ENCODE data around the gene SUCLG2. TPM values are rescaled to one million over a fixed set of nuclear protein-coding genes. Genes with fewer than 3 reads are reported as not detected.

The SUCLG2 gene, protein sequence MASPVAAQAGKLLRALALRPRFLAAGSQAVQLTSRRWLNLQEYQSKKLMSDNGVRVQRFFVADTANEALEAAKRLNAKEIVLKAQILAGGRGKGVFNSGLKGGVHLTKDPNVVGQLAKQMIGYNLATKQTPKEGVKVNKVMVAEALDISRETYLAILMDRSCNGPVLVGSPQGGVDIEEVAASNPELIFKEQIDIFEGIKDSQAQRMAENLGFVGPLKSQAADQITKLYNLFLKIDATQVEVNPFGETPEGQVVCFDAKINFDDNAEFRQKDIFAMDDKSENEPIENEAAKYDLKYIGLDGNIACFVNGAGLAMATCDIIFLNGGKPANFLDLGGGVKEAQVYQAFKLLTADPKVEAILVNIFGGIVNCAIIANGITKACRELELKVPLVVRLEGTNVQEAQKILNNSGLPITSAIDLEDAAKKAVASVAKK
- total RNA-seq (2014; rRNA removed; shearing (Covaris generic)) (47.3 and 49.9 TPM in 2 replicates), polyA plus RNA-seq (2016; fragmentation: Nextera tagmentation; extraction: Ambion mirVana) (49.9 and 53.1 TPM in 2 replicates)

DNA sequence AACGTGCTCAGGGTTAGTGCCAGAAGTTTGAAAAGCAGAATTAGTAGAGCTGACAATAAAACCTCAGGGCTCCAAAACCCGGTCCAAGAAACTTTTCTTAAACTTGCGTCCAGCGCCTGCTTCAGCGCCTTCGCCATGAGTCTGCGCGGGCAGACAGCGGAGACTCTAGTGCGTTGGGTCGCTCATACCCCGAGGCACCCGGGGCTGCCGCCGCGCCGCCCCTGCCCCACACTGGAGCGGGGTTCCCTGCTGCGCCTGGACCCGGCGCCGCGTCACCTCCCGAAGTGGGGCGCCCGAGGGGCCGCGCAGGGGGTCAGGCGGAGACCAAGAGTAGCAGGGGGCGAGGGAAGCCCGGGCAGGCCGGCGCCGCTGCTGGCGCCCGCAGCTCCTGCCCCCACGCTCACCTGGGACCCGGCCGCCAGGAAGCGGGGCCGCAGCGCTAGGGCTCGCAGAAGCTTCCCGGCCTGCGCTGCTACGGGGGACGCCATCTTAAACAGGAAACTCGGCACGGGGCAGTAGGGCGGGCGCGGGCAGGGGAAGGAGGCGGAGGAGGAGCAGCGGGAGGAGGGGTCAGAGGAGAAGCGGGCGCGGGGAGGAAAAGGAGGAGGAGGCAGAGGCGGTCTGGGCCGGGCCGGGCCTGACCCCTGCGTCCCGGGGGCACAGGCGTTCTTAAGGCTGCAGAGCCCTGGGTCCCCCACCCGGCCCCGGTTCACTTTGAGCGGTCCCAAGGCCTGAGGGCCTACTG, at the start of gene SUCLG2:
TSS of gene SUCLG2 (minus strand) at position 514 of the 745 bp plus-strand sequence. CDS start at position 488, 26 bp downstream.
- in situ Hi-C loops (cut with MboI): no loop called here
- Histone ChIP-seq H3K4me1 (ENCODE audit: insufficient read depth) (peaks cover 12% of the 10 kb centered on the region), H3K27ac (peak within 1 kb of the TSS; percentile 91), H3K79me2 (ENCODE audit: insufficient read depth) (peaks cover 47% of the 10 kb centered on the region), H3K4me2 (ENCODE audit: unreplicated experiment) (peak within 1 kb of the TSS; percentile 92), H3K9ac (peak within 1 kb of the TSS; percentile 95), H3K9me2 (ENCODE audit: insufficient read depth) (no peaks in the 10 kb centered on the region), H2AFZ (peak within 1 kb of the TSS; percentile 99), H3F3A (ENCODE audit: insufficient read depth) (peaks cover 10% of the 10 kb centered on the region), H3K9me3 (ENCODE audit: low read depth) (no peaks in the 10 kb centered on the region), H3K4me3 (peak within 1 kb of the TSS; percentile 94), H4K20me1 (ENCODE audit: insufficient read depth) (no peaks in the 10 kb centered on the region), H3K36me3 (ENCODE audit: low read depth) (no peaks in the 10 kb centered on the region), H3K27me3 (replicated peaks; ENCODE audit: insufficient read depth) (no peaks in the 10 kb centered on the region)
- no peak for TF ChIP-seq EZH2phosphoT487 (IDR thresholded peaks at IDR 0.05; ENCODE audit: insufficient read depth, low read depth)
- no peak for TF ChIP-seq EZH2 (IDR thresholded peaks at IDR 0.05; ENCODE audit: insufficient read depth, poor library complexity, severe bottlenecking)
- DNase-seq: peak; percentile 95
- WGBS, 2 experiments (ENCODE audit: low coverage in 1 of 2, low lambda C conversion rate in 2 of 2, missing lambda C conversion rate in 2 of 2): 0 to 1% methylated on average over 20 to 64 of the region's 66 CpGs

DNA sequence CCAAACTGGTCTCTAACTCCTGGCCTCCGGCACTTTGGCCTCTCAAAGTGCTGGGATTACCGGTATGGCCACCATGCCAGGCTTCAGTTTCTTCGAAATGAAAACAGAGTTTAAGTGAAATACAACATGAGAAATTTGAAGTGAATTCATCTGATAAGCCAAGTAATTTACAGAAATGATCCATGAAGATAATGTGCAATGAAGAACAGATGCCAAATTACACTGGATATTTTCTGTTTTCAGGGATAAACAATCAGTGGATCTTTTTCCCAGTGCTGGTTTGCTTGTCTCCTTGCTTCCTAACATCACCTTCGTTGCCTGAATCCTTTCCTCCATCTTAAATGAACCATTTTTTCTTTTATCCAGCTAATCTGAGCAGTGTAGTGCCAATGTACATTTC, 46.2 kb upstream of the SUCLG2 start:
- in situ Hi-C loops (cut with MboI): no loop called here
- Histone ChIP-seq H3K9me2 (ENCODE audit: insufficient read depth) (no peaks in the 10 kb centered on the region), H3K9ac (no peak overlapping the region), H3K79me2 (ENCODE audit: insufficient read depth) (no peaks in the 10 kb centered on the region), H3K36me3 (ENCODE audit: low read depth) (no peaks in the 10 kb centered on the region), H3K9me3 (ENCODE audit: low read depth) (no peaks in the 10 kb centered on the region), H3K4me3 (no peak overlapping the region), H3K4me2 (ENCODE audit: unreplicated experiment) (no peak overlapping the region), H3K4me1 (ENCODE audit: insufficient read depth) (no peaks in the 10 kb centered on the region), H3K27me3 (replicated peaks; ENCODE audit: insufficient read depth) (no peaks in the 10 kb centered on the region), H3K27ac (no peak overlapping the region), H3F3A (ENCODE audit: insufficient read depth) (no peaks in the 10 kb centered on the region), H4K20me1 (ENCODE audit: insufficient read depth) (no peaks in the 10 kb centered on the region), H2AFZ (no peak overlapping the region)
- no peak for DNase-seq
- TF ChIP-seq EZH2 (IDR thresholded peaks at IDR 0.05; ENCODE audit: insufficient read depth, poor library complexity, severe bottlenecking): no peak
- no peak for TF ChIP-seq EZH2phosphoT487 (IDR thresholded peaks at IDR 0.05; ENCODE audit: insufficient read depth, low read depth)
- WGBS, 2 experiments (ENCODE audit: low coverage in 1 of 2, low lambda C conversion rate in 2 of 2, missing lambda C conversion rate in 2 of 2): 84 to 86% methylated on average over 4 of the region's 4 CpGs

DNA sequence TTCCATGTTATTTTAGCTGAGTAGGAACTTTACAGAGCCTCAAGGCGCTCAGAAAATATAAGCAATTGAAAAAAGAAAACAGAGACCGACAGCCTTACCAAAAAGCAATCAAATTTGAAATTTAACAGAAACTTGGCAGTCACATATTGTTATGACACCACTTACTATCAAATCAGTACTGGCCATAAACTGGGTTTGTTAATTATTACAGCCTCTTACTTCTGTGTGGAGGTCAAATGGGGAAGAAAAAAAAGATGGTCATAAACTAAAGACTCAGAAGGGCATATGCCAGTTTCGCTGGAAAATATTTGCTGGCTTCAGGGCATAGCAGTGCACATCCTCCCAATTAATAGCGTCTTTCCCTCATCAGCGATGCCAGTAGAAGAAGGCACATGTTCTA, 45.5 kb upstream of the SUCLG2 start:
- no peaks in the 10 kb centered on the region for H3K9me2 ChIP-seq (ENCODE audit: insufficient read depth)
- no peaks in the 10 kb centered on the region for H3K27me3 ChIP-seq (replicated peaks; ENCODE audit: insufficient read depth)
- H3F3A ChIP-seq (ENCODE audit: insufficient read depth): no peaks in the 10 kb centered on the region
- no peaks in the 10 kb centered on the region for H3K36me3 ChIP-seq (ENCODE audit: low read depth)
- H2AFZ ChIP-seq: no peak overlapping the region
- no peaks in the 10 kb centered on the region for H3K79me2 ChIP-seq (ENCODE audit: insufficient read depth)
- in situ Hi-C loops (cut with MboI): no loop called here
- H3K4me3 ChIP-seq: no peak overlapping the region
- 92 to 97% methylated on average over 5 of the region's 5 CpGs for WGBS, 2 experiments (ENCODE audit: low coverage in 1 of 2, low lambda C conversion rate in 2 of 2, missing lambda C conversion rate in 2 of 2)
- no peak overlapping the region for H3K9ac ChIP-seq
- no peak overlapping the region for H3K27ac ChIP-seq
- TF ChIP-seq EZH2phosphoT487 (IDR thresholded peaks at IDR 0.05; ENCODE audit: insufficient read depth, low read depth): no peak
- no peak for TF ChIP-seq EZH2 (IDR thresholded peaks at IDR 0.05; ENCODE audit: insufficient read depth, poor library complexity, severe bottlenecking)
- H3K4me2 ChIP-seq (ENCODE audit: unreplicated experiment): no peak overlapping the region
- no peaks in the 10 kb centered on the region for H3K9me3 ChIP-seq (ENCODE audit: low read depth)
- DNase-seq: no peak
- no peaks in the 10 kb centered on the region for H3K4me1 ChIP-seq (ENCODE audit: insufficient read depth)
- H4K20me1 ChIP-seq (ENCODE audit: insufficient read depth): no peaks in the 10 kb centered on the region

DNA sequence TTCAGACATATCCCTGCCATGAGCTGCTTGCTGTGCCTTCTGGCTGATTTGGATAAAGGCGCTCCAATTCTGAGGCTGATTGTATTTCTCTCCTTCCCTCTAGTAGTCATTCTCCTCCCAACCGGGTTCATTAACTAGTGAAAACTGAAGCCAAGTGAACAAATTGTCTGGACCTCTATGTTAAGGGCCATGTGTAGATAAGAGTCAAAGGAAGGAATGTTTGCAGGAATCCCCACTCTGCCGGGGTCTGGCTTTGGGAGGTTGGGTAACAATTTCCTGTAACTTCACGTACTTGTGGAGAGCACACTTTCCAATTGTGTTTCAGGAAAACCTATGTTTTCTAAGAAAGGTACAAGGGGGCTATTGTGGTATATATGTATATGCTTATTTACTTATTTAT, 38.2 kb upstream of the SUCLG2 start:
- Histone ChIP-seq H3K9me2 (ENCODE audit: insufficient read depth) (no peaks in the 10 kb centered on the region), H3F3A (ENCODE audit: insufficient read depth) (no peaks in the 10 kb centered on the region), H2AFZ (no peak overlapping the region), H3K27ac (no peak overlapping the region), H3K9ac (no peak overlapping the region), H3K36me3 (ENCODE audit: low read depth) (no peaks in the 10 kb centered on the region), H3K4me3 (no peak overlapping the region), H3K9me3 (ENCODE audit: low read depth) (no peaks in the 10 kb centered on the region), H3K27me3 (replicated peaks; ENCODE audit: insufficient read depth) (no peaks in the 10 kb centered on the region), H3K4me2 (ENCODE audit: unreplicated experiment) (no peak overlapping the region), H3K79me2 (ENCODE audit: insufficient read depth) (no peaks in the 10 kb centered on the region), H3K4me1 (ENCODE audit: insufficient read depth) (no peaks in the 10 kb centered on the region), H4K20me1 (ENCODE audit: insufficient read depth) (no peaks in the 10 kb centered on the region)
- WGBS, 2 experiments (ENCODE audit: low coverage in 1 of 2, low lambda C conversion rate in 2 of 2, missing lambda C conversion rate in 2 of 2): 47 to 54% methylated on average over 4 of the region's 4 CpGs
- TF ChIP-seq EZH2 (IDR thresholded peaks at IDR 0.05; ENCODE audit: insufficient read depth, poor library complexity, severe bottlenecking): no peak
- TF ChIP-seq EZH2phosphoT487 (IDR thresholded peaks at IDR 0.05; ENCODE audit: insufficient read depth, low read depth): no peak
- in situ Hi-C loops (cut with MboI): no loop called here
- no peak for DNase-seq
